ENCODE results near the gene MAPK8IP1.

GRCh38 chr11:45879803-45880686, 5.4 kb upstream of the MAPK8IP1 start:
- TF ChIP-seq EP300 (IDR thresholded peaks at IDR 0.05) (no peak), POLR2A (IDR thresholded peaks at IDR 0.05) (no peak), CTCF (IDR thresholded peaks at IDR 0.05) (no peak)

Data from stomach (tissue), 4 donors.